GM12801 (cell line): Measurements from ENCODE around the gene TGFBR2.

ENCODE experiments used
- TF ChIP-seq, protein P1 (sequence below): IDR thresholded peaks from one replicate; pipeline ENCODE4 v1.5.1; 2011; ENCODE audit warnings: control low read depth; ENCODE audit not compliant: insufficient read length; ENCODE audit errors: extremely low read depth

TGFBR2 gene

DNA sequence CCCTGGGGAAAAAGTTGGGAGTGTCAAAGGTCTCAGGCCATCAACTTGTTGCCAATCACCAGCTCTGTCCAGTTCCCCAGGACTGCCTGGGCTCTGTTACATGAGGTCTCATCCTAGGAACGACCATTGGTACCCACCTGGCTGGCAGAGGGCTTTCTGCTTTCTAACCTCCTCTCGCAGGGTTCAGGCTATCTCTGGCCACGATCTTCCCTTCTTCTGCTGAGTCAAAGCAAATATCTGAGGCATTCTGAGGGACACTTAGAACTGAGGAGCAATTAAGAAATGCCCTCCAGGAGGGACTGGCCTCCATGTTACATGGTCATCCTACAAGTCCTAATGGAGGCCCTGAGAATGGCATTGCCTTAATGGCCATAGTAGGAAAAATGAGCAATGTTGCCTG, 77.4 kb downstream of the TGFBR2 start:
- TF ChIP-seq, protein P1, sequence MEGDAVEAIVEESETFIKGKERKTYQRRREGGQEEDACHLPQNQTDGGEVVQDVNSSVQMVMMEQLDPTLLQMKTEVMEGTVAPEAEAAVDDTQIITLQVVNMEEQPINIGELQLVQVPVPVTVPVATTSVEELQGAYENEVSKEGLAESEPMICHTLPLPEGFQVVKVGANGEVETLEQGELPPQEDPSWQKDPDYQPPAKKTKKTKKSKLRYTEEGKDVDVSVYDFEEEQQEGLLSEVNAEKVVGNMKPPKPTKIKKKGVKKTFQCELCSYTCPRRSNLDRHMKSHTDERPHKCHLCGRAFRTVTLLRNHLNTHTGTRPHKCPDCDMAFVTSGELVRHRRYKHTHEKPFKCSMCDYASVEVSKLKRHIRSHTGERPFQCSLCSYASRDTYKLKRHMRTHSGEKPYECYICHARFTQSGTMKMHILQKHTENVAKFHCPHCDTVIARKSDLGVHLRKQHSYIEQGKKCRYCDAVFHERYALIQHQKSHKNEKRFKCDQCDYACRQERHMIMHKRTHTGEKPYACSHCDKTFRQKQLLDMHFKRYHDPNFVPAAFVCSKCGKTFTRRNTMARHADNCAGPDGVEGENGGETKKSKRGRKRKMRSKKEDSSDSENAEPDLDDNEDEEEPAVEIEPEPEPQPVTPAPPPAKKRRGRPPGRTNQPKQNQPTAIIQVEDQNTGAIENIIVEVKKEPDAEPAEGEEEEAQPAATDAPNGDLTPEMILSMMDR = no peak

DNA sequence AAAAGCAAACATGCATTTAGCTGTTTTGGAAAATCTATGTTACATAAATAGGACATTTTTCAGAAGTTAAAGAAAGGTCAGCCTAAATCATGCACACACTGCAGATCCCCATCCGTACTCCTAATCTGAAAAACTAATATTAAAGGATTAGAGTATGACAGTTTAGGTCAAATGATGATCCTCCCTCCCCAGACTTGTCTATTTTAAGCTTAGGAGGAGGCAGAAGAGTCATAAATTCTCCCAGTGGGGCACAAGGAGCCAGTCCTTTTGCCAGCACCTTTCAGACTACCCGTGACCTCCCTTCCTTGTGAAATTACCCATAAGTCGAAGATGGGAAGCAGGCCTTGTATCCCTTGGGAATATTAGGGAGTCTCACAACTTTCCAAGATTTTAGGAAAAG, 78.0 kb downstream of the TGFBR2 start:
- TF ChIP-seq, protein P1 = no peak

DNA sequence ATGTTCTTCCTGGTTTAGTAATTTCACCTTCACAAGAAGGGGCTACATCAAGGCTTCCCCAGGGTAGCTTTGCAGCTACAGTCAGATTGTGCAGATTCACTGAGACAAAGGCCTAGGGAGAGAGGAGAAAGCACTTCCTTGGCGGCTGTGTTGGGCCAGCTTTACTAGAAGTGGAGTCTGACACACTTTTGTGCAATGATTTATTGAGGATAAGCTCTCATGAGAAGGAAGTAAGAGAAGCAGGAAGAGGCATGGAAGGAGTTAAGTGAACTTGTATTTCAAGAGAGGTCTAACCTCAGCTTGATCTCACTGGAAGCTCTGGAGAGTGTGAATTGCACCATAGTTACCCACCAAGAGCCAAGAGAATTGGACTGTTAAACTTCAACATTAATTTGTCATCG, 78.9 kb downstream of the TGFBR2 start:
- TF ChIP-seq, protein P1 = no peak

DNA sequence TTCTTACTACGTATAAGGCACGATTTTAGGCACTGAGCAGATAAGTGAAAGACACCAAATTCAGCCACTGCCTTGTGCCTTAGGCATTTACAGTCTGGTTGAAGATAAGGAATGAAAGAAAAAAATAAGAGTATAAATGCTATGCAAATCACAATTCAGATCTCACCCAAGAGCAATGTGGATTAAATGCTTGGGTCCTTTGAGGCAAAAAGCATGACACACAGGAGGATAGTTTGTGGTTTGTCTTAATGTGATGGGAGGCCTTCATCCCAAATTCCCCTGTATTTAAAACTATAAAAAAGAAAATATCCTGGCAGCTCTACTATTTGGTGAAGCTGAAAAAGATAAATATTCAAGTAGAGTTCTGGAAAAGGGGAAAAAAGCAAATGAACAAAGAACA, 79.8 kb downstream of the TGFBR2 start:
- TF ChIP-seq, protein P1 = no peak

DNA sequence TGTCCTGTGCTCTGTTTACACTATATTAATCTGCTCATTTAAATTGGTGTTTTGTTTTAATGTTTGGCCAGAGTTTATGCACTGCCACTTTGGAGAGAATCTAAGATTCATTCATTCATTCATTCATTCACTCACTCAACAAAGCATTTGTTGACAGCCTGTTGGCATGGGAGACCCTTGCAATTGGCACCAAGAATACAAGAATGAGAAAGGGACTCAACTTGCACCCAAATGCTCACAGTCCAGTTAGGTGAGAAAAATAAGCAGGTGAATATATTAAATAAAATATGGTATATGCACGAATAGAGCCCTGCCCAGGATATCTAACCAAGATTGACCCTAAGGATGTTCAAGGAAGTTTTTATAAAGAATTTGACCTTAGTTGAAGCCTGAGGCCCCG, 80.4 kb downstream of the TGFBR2 start:
- TF ChIP-seq, protein P1 = no peak

DNA sequence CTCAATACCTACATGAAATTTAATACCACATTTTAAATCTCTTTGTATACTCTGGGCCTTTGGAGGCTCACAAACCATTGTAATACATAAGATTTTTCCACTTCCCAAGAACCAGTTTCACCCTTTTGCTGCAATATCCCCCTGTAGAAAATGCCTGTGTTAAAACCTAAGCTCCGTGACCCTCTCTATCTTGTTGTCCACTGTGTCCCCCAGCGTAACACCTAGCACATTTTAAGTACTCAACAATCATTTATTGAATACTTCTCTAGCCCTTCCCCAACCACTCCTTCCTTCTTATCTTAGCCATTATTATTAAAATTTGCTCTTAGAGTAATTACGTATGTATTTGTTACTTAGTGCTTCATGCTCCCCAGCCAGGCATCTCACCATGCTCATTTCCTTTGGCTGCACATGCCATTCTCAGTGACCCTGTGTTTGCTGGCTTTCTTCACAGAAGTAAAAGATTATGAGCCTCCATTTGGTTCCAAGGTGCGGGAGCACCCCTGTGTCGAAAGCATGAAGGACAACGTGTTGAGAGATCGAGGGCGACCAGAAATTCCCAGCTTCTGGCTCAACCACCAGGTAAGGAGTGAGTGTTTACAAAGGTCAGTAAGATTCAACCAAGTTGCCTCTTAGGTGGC, 81.6 kb downstream of the TGFBR2 start:
- TF ChIP-seq, protein P1 = no peak

DNA sequence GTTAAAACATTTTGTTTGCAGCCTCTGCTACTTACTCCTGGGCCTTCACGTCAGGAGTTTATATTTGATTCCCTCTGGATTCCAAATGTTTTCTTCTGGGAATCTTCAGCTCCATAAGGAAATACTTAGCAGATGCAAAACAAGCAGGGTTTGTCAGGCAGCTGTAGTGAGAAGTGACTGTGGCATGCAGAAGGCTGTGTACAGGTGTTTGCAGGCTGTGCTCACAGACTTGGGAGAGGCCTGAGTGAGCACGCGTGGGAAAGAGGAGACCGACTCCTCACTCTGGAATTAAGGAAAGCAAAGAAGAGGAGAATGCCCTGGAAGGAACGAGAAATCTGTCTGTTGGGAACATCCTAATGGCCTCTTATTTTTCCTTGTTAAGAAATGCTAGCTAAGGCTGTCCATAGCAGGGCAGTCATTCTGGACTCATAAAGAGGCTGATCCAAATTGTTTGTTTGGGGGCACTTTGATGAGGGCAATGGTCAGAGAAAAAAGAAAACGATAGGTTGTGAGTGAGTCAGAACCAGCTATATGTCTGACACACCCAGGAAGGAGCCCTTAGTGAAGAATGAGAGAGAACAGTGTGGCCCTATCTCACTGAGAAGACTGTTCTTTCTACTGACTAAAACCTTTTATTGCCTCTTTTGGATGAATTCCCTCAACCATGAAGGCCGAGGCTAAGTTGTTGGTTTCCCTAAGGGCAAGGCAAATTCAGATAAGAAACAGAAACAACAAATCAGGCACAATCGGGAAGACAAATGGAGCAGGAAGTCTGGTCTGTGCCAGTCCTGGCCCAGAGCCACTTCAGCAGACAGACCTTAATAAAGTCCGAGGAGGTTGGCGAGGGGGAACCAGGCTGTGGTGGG, 82.6 kb downstream of the TGFBR2 start:
- TF ChIP-seq, protein P1 = no peak
